DOHH2 (cell line): ENCODE results near the gene CENPO.

Source experiments
- H3F3A ChIP-seq: fragments of 200-600 bp; sonication (generic), shearing (Covaris generic); 2 replicates; pipeline ENCODE4 v1.6.0; 2016; ENCODE audit warnings: antibody characterized with exemption, mild to moderate bottlenecking; ENCODE audit not compliant: control insufficient read depth, insufficient read depth
- H3K27ac ChIP-seq: fragments of 200-600 bp; sonication (generic); 2 replicates; pipeline ENCODE4 v1.5.1; 2014; ENCODE audit warnings: low read depth, mild to moderate bottlenecking, low read length, moderate library complexity
- H3K27me3 ChIP-seq: fragments of 200-600 bp; sonication (generic); 2 replicates; pipeline ENCODE4 v1.6.1; 2014; ENCODE audit warnings: mild to moderate bottlenecking, low read length, mixed read lengths; ENCODE audit not compliant: control insufficient read depth
- H3K36me3 ChIP-seq: fragments of 200-600 bp; sonication (generic); 2 replicates; pipeline ENCODE4 v1.6.1; 2014; ENCODE audit warnings: mild to moderate bottlenecking, low read length, moderate library complexity, mixed read lengths; ENCODE audit not compliant: control insufficient read depth
- H3K4me1 ChIP-seq: fragments of 200-600 bp; sonication (generic); 2 replicates; pipeline ENCODE4 v1.6.1; 2014; ENCODE audit warnings: mild to moderate bottlenecking, low read length, mixed read lengths; ENCODE audit not compliant: control insufficient read depth
- H3K4me2 ChIP-seq: fragments of 200-600 bp; sonication (generic); 2 replicates; pipeline ENCODE4 v1.6.0; 2014; ENCODE audit warnings: mild to moderate bottlenecking, low read length, moderate library complexity
- H3K4me3 ChIP-seq: fragments of 200-600 bp; sonication (generic); 2 replicates; pipeline ENCODE4 v1.5.1; 2014; ENCODE audit warnings: mild to moderate bottlenecking, low read length, mixed read lengths
- H3K79me2 ChIP-seq: fragments of 200-600 bp; sonication (generic); 2 replicates; pipeline ENCODE4 v1.6.1; 2014; ENCODE audit warnings: mild to moderate bottlenecking, low read length, mixed read lengths; ENCODE audit not compliant: control insufficient read depth
- H3K9me2 ChIP-seq: fragments of 200-600 bp; sonication (generic); replicated peaks from 2 replicates; pipeline ENCODE4 v1.6.1; 2014; ENCODE audit warnings: mild to moderate bottlenecking, low read length, mixed read lengths; ENCODE audit not compliant: control insufficient read depth
- H3K9me3 ChIP-seq: fragments of 200-600 bp; sonication (generic); 2 replicates; pipeline ENCODE4 v1.6.1; 2014; ENCODE audit warnings: antibody characterized with exemption, low read length, mixed read lengths; ENCODE audit not compliant: control insufficient read depth, insufficient read depth
- H4K20me1 ChIP-seq: fragments of 200-600 bp; sonication (generic); 2 replicates; pipeline ENCODE4 v1.6.0; 2014; ENCODE audit warnings: low read depth, mild to moderate bottlenecking, antibody characterized with exemption, low read length, moderate library complexity; ENCODE audit not compliant: control insufficient read depth, insufficient read depth
- EZH2phosphoT487 ChIP-seq: fragments of 200-600 bp; sonication (generic); IDR thresholded peaks from 2 replicates; pipeline ENCODE4 v1.6.1; 2017; ENCODE audit warnings: borderline replicate concordance, mild to moderate bottlenecking, antibody characterized with exemption, low read length, moderate library complexity, mixed read lengths
- TF ChIP-seq, protein P1 (sequence below): fragments of 200-600 bp; sonication (generic); IDR thresholded peaks from one replicate; pipeline ENCODE4 v1.5.1; 2014; ENCODE audit warnings: antibody characterized with exemption, mild to moderate bottlenecking, low read depth, low read length; ENCODE audit not compliant: poor library complexity, severe bottlenecking

The CENPO gene

DNA sequence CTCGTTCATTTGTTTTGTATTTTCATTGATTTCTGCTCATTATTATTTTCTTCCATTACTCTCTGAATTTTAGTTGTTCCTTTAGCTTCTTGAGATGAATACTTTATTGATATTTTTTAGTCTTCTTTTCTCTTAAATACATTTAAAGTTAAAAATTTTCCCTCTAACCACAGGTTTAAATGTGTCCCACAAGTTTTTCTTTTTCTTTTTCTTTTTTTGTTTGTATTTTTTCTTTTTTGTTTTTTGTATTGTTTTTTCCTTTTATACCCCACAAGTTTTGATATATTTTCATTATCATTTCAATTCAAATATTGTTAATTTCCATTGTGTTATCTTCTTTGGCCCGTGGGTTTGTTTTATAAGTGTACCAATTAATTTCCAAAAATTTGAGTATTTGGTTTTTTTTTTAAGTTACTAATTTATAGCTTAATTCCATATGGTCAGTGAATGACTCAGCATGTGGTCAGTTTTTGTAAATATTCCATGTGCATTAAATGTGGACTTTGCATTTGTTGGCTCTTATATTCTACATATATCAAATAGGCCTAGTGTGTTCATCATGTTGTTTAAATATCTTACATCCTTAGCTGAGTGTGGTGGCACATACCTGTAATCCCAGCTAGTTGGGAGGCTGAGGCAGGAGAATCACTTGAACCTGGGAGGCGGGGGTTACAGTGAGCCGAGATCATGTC is 16.2 kb downstream of the CENPO start:
- Histone ChIP-seq H3K4me3 (no peak overlapping the region), H3K4me1 (no peaks in the 10 kb centered on the region)
- no peak for TF ChIP-seq EZH2phosphoT487
- TF ChIP-seq, protein P1, sequence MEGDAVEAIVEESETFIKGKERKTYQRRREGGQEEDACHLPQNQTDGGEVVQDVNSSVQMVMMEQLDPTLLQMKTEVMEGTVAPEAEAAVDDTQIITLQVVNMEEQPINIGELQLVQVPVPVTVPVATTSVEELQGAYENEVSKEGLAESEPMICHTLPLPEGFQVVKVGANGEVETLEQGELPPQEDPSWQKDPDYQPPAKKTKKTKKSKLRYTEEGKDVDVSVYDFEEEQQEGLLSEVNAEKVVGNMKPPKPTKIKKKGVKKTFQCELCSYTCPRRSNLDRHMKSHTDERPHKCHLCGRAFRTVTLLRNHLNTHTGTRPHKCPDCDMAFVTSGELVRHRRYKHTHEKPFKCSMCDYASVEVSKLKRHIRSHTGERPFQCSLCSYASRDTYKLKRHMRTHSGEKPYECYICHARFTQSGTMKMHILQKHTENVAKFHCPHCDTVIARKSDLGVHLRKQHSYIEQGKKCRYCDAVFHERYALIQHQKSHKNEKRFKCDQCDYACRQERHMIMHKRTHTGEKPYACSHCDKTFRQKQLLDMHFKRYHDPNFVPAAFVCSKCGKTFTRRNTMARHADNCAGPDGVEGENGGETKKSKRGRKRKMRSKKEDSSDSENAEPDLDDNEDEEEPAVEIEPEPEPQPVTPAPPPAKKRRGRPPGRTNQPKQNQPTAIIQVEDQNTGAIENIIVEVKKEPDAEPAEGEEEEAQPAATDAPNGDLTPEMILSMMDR: no peak

DNA sequence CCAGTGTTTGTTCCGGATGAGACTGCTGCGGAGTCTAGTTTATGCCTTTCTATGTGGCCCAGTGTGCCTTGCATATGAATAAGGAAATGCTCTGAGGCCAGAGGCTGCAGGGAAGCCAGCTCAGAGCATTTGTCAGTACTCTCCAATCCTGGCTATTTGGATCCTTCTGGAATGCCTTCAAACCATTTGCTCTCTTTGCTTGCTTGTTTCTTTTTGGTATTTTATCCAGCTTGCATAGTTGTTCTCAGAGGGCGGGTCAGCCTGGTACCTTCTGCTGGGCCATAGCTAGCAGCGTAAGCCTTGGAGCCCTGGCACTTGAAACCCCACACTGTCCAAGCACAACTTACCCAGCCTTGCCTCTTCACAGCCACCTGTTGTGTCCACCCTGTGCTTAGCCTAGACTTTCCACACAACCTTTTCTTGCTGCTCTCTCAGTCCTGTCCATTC is 20.5 kb downstream of the CENPO start:
- Histone ChIP-seq H3K79me2 (peaks cover 56% of the 10 kb centered on the region), H3F3A (peaks cover 11% of the 10 kb centered on the region), H4K20me1 (peaks cover 6% of the 10 kb centered on the region; the same call in 1 of the 2 replicates), H3K27ac (no peak overlapping the region), H3K36me3 (peaks cover 80% of the 10 kb centered on the region), H3K4me2 (no peak overlapping the region), H3K9me3 (no peaks in the 10 kb centered on the region), H3K27me3 (no peaks in the 10 kb centered on the region), H3K4me3 (no peak overlapping the region), H3K4me1 (no peaks in the 10 kb centered on the region), H3K9me2 (no peaks in the 10 kb centered on the region)
- no peak for TF ChIP-seq EZH2phosphoT487
- TF ChIP-seq, protein P1: no peak

More for the DNA sequence above, 16.2 kb downstream of the CENPO start:
- Histone ChIP-seq H3K9me2 (no peaks in the 10 kb centered on the region), H3K27me3 (no peaks in the 10 kb centered on the region), H3K79me2 (peaks cover 88% of the 10 kb centered on the region), H3K36me3 (peaks cover 57% of the 10 kb centered on the region), H3K4me2 (no peak overlapping the region), H3K9me3 (no peaks in the 10 kb centered on the region), H3K27ac (no peak overlapping the region), H3F3A (peaks cover 13% of the 10 kb centered on the region), H4K20me1 (peaks cover 6% of the 10 kb centered on the region; the same call in 1 of the 2 replicates)

DNA sequence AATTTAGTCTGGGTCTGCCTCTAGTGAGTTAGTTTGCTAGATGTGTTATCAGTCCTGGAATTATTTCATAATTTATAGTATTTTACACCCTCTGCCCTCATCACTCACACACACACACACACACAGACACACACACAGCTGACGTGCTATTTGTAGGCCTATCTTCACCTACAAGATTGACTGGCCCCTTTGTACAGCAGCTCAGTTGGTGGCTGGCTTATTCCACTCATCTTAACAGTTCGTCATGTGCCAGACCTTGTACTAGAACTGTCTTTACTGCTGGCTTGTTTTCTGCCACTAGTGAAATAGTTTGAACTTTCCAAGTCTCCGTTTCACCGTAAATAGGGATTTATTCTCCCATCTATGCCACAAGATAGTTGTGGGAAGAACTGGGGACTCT is 21.3 kb downstream of the CENPO start:
- H3K79me2 ChIP-seq: peaks cover 48% of the 10 kb centered on the region
- no peaks in the 10 kb centered on the region for H3K4me1 ChIP-seq
- H3K9me2 ChIP-seq: no peaks in the 10 kb centered on the region
- H3K27ac ChIP-seq: no peak overlapping the region
- TF ChIP-seq EZH2phosphoT487: no peak
- TF ChIP-seq, protein P1: no peak
- H3F3A ChIP-seq: peaks cover 10% of the 10 kb centered on the region
- H3K4me2 ChIP-seq: no peak overlapping the region
- H3K36me3 ChIP-seq: peaks cover 80% of the 10 kb centered on the region
- no peaks in the 10 kb centered on the region for H3K9me3 ChIP-seq
- H4K20me1 ChIP-seq: peaks cover 6% of the 10 kb centered on the region; the same call in 1 of the 2 replicates
- H3K27me3 ChIP-seq: no peaks in the 10 kb centered on the region
- H3K4me3 ChIP-seq: no peak overlapping the region
